Stomach (tissue), 4 donors: Measurements from ENCODE around the gene VEPH1.

Experiments used
- CTCF ChIP-seq, 7 experiments: fragments of 450-650 bp in 4 of 7; fragments of 200-600 bp in 3 of 7; sonication (generic) in 3 of 7; IDR thresholded peaks; one replicate each; pipeline ENCODE4 v1.5.1; 2016 to 2019; ENCODE audit warnings: antibody characterized with exemption in 7 of 7, control low read depth in 2 of 7, mild to moderate bottlenecking in 1 of 7
- EP300 ChIP-seq: sonication (generic); formaldehyde crosslinking; IDR thresholded peaks from one replicate; pipeline ENCODE4 v1.6.1; 2017; ENCODE audit warnings: antibody characterized with exemption
- POLR2A ChIP-seq, 4 donors: fragments of 450-650 bp; IDR thresholded peaks; one replicate each; pipeline ENCODE4 v1.6.1; 2016; ENCODE audit warnings: antibody characterized with exemption in 4 of 4, control low read depth in 2 of 4, mild to moderate bottlenecking in 1 of 4, moderate library complexity in 1 of 4
- POLR2AphosphoS5 ChIP-seq, 3 donors: sonication (generic); formaldehyde crosslinking; IDR thresholded peaks; one replicate each; pipeline ENCODE4 v1.6.1; 2016; ENCODE audit warnings: antibody characterized with exemption in 3 of 3

DNA sequence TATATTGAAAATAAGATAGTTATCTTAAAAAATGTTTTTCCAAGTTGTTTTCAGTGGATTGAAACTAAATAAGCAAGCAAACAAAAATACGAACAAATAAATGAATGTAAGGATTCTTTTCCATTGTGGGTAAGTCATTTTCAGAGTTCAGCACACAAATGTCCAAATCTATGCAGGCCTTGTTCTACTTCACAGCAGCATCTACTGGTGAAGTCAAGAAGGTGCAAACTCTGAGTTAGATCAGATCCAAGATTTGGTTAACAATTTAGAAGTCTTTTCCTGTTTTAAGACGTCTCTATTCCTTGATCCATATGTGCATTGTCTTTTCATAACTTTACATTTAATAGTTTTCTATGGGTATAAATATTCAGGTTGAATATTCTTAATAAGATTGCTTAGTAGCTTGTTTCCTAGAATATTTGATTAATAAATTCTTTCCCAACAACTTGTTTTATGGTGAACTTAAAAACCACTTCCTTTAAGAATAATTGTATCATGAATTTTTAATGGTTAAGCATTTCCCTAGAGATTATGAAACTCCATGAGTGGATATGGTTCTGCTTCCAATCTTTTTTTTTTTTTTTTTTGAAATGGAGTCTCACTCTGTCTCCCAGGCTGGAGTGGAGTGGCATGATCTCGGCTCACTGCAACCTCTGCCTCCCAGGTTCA lies 56.1 kb downstream of the VEPH1 start:
- peak in 2 of 7 experiments; percentile 7 to 13 for TF ChIP-seq CTCF (IDR thresholded peaks at IDR 0.05)
- no peak for TF ChIP-seq POLR2AphosphoS5 (IDR thresholded peaks at IDR 0.05)
- no peak for TF ChIP-seq POLR2A (IDR thresholded peaks at IDR 0.05)
- TF ChIP-seq EP300, result no peak
